Hematopoietic multipotent progenitor cell (in vitro differentiated cells): ENCODE data around the gene DENND2D. TPM values are rescaled to one million over a fixed set of nuclear protein-coding genes. Genes with fewer than 3 reads are reported as not detected.
"Not testable (repeated sequence)": the region's sequence is repeated elsewhere in the genome, so short reads cannot be mapped to it uniquely, and the experiment has no call there.

Experiments used
- DNase-seq, 3 donors: peaks; one replicate each; pipeline ENCODE4 v3.0.0-alpha.2; 2011 to 2015; ENCODE audit warnings: low read depth in 2 of 3, low spot score in 2 of 3
- total RNA-seq: library from RNA; depleted of rRNA; stranded (reverse); fragments of >200 nt; gene quantifications from one replicate; pipeline ENCODE4 v1.2.3, GENCODE V29; 2012

DENND2D gene
- total RNA-seq, 1 donor: 17.8 TPM

- peak in 1 of 3 donors; percentile 66 for DNase-seq
Observed at GRCh38 chr1:111222308-111223125, 22.1 kb upstream of the DENND2D start.

GRCh38 chr1:111221633-111222291 is 21.3 kb upstream of the DENND2D start:
- DNase-seq: peak in 2 of 3 donors; percentile 61 to 80

- no peak for DNase-seq
Observed at GRCh38 chr1:111221276-111221632, 20.8 kb upstream of the DENND2D start.

GRCh38 chr1:111220302-111220890 is 19.9 kb upstream of the DENND2D start:
- no peak for DNase-seq

GRCh38 chr1:111219557-111220286 is 19.3 kb upstream of the DENND2D start:
- DNase-seq: no peak

- no peak for DNase-seq
Observed at GRCh38 chr1:111218701-111219556, 18.5 kb upstream of the DENND2D start.

- no peak for DNase-seq
Observed at GRCh38 chr1:111217183-111217910, 16.9 kb upstream of the DENND2D start.

GRCh38 chr1:111216751-111217150 is 16.3 kb upstream of the DENND2D start:
- DNase-seq: no peak

GRCh38 chr1:111215285-111215684 is 14.8 kb upstream of the DENND2D start:
- DNase-seq: not testable (repeated sequence)

- DNase-seq: no peak
Observed at GRCh38 chr1:111214884-111215283, 14.4 kb upstream of the DENND2D start.

- peak in 1 of 3 donors; percentile 46 for DNase-seq
Observed at GRCh38 chr1:111214074-111214801, 13.8 kb upstream of the DENND2D start.

- peak in 1 of 3 donors; percentile 60 for DNase-seq
Observed at GRCh38 chr1:111213412-111213811, 13.0 kb upstream of the DENND2D start.

- DNase-seq: no peak
Observed at GRCh38 chr1:111212634-111213335, 12.3 kb upstream of the DENND2D start.

- no peak for DNase-seq
Observed at GRCh38 chr1:111211921-111212320, 11.5 kb upstream of the DENND2D start.

GRCh38 chr1:111209622-111210021 is 9.2 kb upstream of the DENND2D start:
- no peak for DNase-seq

GRCh38 chr1:111208921-111209320 is 8.5 kb upstream of the DENND2D start:
- no peak for DNase-seq

- no peak for DNase-seq
Observed at GRCh38 chr1:111205714-111206050, 5.2 kb upstream of the DENND2D start.

- DNase-seq: no peak
Observed at GRCh38 chr1:111204983-111205713, 4.7 kb upstream of the DENND2D start.
